SK-N-DZ (cell line): ENCODE measurements around the gene IREB2.

Source experiments
- DNase-seq: peaks from one replicate; pipeline ENCODE4 v3.0.0-alpha.2; 2015; ENCODE audit warnings: low spot score

Gene IREB2

GRCh38 chr15:78540871-78541743 lies 103.1 kb downstream of the IREB2 start:
- DNase-seq, result no peak

- DNase-seq, result no peak
Observed at GRCh38 chr15:78541744-78542034, 103.7 kb downstream of the IREB2 start.

GRCh38 chr15:78542647-78543046 lies 104.6 kb downstream of the IREB2 start:
- no peak for DNase-seq

- DNase-seq, result no peak
Observed at GRCh38 chr15:78550194-78550593, 112.2 kb downstream of the IREB2 start.

GRCh38 chr15:78550815-78551214 lies 112.8 kb downstream of the IREB2 start:
- no peak for DNase-seq
